SK-N-SH (cell line): ENCODE data around the gene FAM110A.

Source experiments
- GATA2 ChIP-seq: sonication (generic); formaldehyde crosslinking; IDR thresholded peaks from 2 replicates; pipeline ENCODE4 v1.5.0; 2020; ENCODE audit warnings: mild to moderate bottlenecking, missing genetic modification reagents
- POLR2AphosphoS5 ChIP-seq: IDR thresholded peaks from 2 replicates; pipeline ENCODE4 v1.6.1; 2012; ENCODE audit warnings: low read depth, low read length
- RFX5 ChIP-seq: IDR thresholded peaks from 2 replicates; pipeline ENCODE4 v1.6.1; 2012; ENCODE audit warnings: mild to moderate bottlenecking, improper control_type of control experiment, low read length
- TF ChIP-seq, protein P1 (sequence below): fragments of 200-600 bp; sonication (generic); IDR thresholded peaks from 2 replicates; pipeline ENCODE4 v1.6.1; 2017; ENCODE audit warnings: antibody characterized with exemption, mild to moderate bottlenecking, moderate library complexity

DNA sequence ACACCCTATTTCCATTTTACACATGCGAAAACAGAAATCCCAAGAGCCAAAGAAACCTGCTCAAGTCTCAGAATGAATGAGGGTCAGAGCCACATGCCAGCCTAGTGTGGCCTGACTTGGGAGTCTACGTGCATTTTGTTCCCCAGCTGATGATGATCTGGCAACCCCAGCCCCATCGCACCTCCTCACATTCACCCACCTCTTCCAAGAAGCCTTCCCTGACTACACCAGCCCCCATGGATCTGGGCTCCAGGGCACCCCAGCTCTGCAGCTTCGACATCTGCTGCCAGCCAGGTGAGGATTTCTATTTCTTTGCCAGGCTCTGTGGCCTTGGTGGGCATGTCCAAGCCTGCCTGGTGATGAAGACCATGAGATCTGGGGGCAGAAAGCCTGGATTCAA is 41.6 kb downstream of the FAM110A start:
- no peak for TF ChIP-seq POLR2AphosphoS5
- TF ChIP-seq, protein P1, sequence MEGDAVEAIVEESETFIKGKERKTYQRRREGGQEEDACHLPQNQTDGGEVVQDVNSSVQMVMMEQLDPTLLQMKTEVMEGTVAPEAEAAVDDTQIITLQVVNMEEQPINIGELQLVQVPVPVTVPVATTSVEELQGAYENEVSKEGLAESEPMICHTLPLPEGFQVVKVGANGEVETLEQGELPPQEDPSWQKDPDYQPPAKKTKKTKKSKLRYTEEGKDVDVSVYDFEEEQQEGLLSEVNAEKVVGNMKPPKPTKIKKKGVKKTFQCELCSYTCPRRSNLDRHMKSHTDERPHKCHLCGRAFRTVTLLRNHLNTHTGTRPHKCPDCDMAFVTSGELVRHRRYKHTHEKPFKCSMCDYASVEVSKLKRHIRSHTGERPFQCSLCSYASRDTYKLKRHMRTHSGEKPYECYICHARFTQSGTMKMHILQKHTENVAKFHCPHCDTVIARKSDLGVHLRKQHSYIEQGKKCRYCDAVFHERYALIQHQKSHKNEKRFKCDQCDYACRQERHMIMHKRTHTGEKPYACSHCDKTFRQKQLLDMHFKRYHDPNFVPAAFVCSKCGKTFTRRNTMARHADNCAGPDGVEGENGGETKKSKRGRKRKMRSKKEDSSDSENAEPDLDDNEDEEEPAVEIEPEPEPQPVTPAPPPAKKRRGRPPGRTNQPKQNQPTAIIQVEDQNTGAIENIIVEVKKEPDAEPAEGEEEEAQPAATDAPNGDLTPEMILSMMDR: no peak
- TF ChIP-seq RFX5: no peak
- TF ChIP-seq GATA2 (CRISPR knock-in tag): no peak
